Activated naive CD4-positive, alpha-beta T cell treated with anti-CD3 and anti-CD28 coated beads, Interleukin-2, amount 10 ng/mL, durations not matched to agents 7 days and 5 days (primary cell): Measurements from ENCODE around the gene NHERF2.
A peak's percentile ranks its signal among the peaks of the same experiment; 100 is the strongest.

ENCODE experiments used
- CTCF ChIA-PET: fragments of 350-600 bp; sonication (Branson Sonifier 250); formaldehyde crosslinking; loops from one replicate; lab custom pipeline; 2021; ENCODE audit warnings: antibody characterized with exemption; lab: Charles Lee
- DNase-seq: peaks from one replicate; pipeline ENCODE4 v3.0.0-alpha.2; 2020
- H3K27ac Mint-ChIP-seq: one replicate; pipeline ENCODE4 v1.8.0; 2021; ENCODE audit warnings: mild to moderate bottlenecking, moderate library complexity, mixed read lengths
- H3K27me3 Mint-ChIP-seq: one replicate; pipeline ENCODE4 v1.8.0; 2021; ENCODE audit warnings: mild to moderate bottlenecking, mixed read lengths
- H3K36me3 Mint-ChIP-seq: one replicate; pipeline ENCODE4 v1.8.0; 2021; ENCODE audit warnings: mixed read lengths
- H3K4me1 Mint-ChIP-seq: one replicate; pipeline ENCODE4 v1.8.0; 2021; ENCODE audit warnings: mixed read lengths
- H3K4me3 Mint-ChIP-seq: one replicate; pipeline ENCODE4 v1.8.0; 2021; ENCODE audit warnings: mild to moderate bottlenecking, moderate library complexity, mixed read lengths
- H3K9me3 Mint-ChIP-seq: one replicate; pipeline ENCODE4 v1.8.0; 2021; ENCODE audit warnings: mixed read lengths

NHERF2 gene

DNA sequence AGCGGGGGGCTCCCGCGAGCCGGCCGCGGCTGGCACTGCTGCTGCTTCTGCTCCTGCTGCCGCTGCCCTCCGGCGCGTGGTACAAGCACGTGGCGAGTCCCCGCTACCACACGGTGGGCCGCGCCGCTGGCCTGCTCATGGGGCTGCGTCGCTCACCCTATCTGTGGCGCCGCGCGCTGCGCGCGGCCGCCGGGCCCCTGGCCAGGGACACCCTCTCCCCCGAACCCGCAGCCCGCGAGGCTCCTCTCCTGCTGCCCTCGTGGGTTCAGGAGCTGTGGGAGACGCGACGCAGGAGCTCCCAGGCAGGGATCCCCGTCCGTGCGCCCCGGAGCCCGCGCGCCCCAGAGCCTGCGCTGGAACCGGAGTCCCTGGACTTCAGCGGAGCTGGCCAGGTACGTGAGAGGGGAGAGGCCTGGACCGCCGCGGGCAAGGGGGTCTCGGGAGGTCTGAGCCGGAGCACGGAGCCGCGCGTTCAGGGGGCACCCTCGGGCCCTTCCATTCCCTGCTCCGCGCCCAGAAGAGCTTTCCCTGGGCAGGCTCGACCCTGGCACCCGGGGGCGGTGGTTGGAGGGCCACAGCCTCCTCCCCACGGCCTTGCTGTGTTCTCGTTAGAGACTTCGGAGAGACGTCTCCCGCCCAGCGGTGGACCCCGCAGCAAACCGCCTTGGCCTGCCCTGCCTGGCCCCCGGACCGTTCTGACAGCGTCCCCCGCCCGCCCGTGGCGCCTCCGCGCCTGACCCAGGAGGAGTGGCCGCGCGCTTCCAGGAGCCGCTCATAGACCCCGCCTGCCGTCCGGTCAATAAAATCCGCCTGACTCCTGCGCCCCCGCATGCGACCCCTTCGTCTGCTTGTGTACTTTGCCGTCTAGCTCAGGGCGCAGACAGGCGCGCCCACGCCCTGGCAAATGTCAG lies 6.5 kb upstream of the NHERF2 start:
- no peaks in the 10 kb centered on the region for H3K9me3 Mint-ChIP-seq
- CTCF ChIA-PET: interaction anchor here (0.8 to 2.0 kb wide), 4 partner anchors 16 to 231 kb away, joined by 3 to 7 read pairs (median 5); partner anchors contain the start of gene ECI1
- peaks cover 80% of the 10 kb centered on the region for H3K27me3 Mint-ChIP-seq
- H3K36me3 Mint-ChIP-seq: no peaks in the 10 kb centered on the region
- no peak overlapping the region for H3K4me3 Mint-ChIP-seq
- H3K4me1 Mint-ChIP-seq: peaks cover 24% of the 10 kb centered on the region
- H3K27ac Mint-ChIP-seq: no peak overlapping the region
- DNase-seq: no peak

DNA sequence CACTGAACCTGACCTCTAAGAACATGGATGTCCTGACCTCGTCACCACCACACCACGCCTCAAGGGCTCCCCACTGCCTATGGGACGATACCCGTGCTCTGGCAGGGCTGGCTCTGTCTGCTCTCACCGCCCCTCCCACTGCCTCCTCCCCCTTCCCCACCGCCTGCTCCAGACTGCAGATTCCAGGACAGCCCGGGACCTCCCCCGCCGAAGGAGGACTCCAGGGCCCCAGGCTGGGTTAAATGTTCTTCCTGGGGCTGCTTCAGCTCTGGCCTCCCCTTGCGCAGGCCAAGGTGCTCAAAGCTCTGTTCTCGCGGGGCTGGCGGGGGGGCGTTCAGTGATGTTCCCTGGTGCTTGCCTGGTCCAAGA lies 4.0 kb upstream of the NHERF2 start:
- no peaks in the 10 kb centered on the region for H3K36me3 Mint-ChIP-seq
- no peak overlapping the region for H3K27ac Mint-ChIP-seq
- peak overlapping the region; percentile 62 for H3K4me3 Mint-ChIP-seq
- peaks cover 33% of the 10 kb centered on the region for H3K4me1 Mint-ChIP-seq
- DNase-seq: peak; percentile 61
- no peaks in the 10 kb centered on the region for H3K9me3 Mint-ChIP-seq
- peaks cover 87% of the 10 kb centered on the region for H3K27me3 Mint-ChIP-seq
- CTCF ChIA-PET: interaction anchor here (0.7 to 1.8 kb wide), 9 partner anchors 8 to 229 kb away, joined by 3 to 23 read pairs (median 4); partner anchors contain the start of genes ECI1, PKD1 and RAB26

DNA sequence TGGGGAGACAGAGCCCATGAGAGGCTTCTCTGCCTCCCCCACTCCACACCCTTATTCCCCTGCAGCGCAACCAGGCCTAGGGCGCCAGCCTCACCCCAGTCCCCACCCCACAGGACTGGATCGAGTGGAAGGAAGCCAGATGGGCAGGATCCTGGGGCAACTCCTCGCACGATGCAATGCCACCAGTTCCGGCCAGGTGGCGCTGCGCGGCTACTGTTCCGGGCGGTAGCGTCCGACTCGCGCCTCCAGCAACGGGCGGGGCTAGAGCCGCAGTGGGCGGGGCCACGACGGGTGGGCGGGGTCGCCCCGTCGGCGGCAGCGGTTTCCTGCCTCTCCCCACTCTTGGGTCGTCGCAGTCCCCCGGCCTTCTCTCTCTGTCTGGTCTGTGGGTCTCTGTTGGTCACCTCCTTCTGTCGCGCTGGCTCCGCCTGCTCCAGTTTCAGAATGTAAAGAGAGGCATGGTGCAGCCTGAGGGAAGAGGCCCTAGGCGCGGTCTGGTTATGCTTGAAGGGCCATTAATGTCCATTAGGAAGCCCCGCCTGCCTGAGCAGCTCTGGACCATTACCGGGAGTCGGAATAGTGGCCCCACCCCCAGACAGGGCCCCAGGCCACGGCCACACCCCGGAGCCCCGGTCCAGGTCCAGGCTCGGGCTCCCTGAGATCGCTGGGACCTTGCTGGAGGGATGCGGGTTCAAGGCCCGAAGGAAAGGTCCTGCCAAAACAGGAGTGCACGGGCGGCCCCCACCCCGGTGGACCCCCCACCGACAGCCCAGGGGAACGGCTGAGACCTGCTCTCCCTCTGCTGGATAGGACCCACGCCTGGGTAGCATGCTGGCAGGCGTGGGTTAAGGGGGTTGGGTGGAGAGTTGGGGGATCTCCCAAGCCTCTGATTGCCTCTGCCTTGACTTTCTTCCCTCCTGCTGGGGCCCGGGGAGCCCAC lies 3.3 kb upstream of the NHERF2 start:
- CTCF ChIA-PET: interaction anchor here (0.6 to 1.8 kb wide), 11 partner anchors 9 to 228 kb away, joined by 3 to 23 read pairs (median 4); partner anchors contain the start of genes ECI1, PKD1 and RAB26
- Mint-ChIP-seq H3K4me1 (peaks cover 33% of the 10 kb centered on the region), H3K27me3 (peaks cover 87% of the 10 kb centered on the region)

DNA sequence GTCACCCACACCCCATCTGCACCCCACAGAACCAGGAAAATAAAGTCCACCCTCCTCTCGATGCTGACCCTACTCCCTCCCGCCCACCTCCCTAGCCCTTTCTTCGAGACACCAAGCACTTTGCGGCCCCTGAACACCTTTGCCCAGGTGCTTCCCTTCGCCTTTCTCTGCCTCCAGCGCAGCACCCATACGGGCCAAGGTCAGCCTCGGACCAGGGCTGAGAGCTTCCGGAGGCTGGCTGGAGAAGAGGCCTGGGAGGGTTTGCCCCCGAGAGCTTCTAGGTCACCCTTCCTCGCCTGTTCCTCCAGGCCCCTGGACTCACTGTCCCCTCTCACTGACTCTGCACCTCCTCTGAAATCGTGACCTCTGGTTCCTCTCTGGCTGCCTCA lies 2.7 kb upstream of the NHERF2 start:
- Mint-ChIP-seq H3K27ac (no peak overlapping the region), H3K4me3 (no peak overlapping the region), H3K4me1 (peaks cover 33% of the 10 kb centered on the region), H3K27me3 (peaks cover 87% of the 10 kb centered on the region), H3K9me3 (no peaks in the 10 kb centered on the region), H3K36me3 (no peaks in the 10 kb centered on the region)
- CTCF ChIA-PET: interaction anchor here (0.6 to 1.3 kb wide), 5 partner anchors 8 to 131 kb away, joined by 3 to 5 read pairs (median 3); partner anchors contain the start of gene TRAF7
- DNase-seq: no peak

More for the DNA sequence above, 3.3 kb upstream of the NHERF2 start:
- H3K36me3 Mint-ChIP-seq: no peaks in the 10 kb centered on the region
- DNase-seq: peak; percentile 96
- peak overlapping the region; percentile 62 for H3K4me3 Mint-ChIP-seq
- H3K27ac Mint-ChIP-seq: peak overlapping the region; percentile 38
- no peaks in the 10 kb centered on the region for H3K9me3 Mint-ChIP-seq

DNA sequence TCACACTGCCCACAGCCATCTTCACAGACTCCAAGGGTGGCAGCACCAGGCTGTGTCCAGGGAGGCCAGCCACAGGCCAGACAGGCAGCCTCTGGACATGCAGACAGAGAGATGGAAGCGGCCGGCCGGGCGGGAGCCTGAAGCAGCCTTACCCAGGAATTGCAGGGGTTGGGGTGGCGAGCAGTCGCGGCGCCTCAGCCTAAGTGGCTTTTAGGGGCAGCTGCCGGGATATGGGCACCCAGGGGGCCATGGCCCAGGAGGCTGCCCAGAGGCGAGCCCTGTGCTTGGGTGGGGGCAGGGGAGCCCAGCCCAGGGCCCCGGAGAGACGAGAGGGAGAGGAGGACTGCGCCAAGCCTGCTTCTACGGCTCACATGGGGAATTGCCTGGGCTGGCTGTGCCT lies 1.5 kb upstream of the NHERF2 start:
- peaks cover 84% of the 10 kb centered on the region for H3K27me3 Mint-ChIP-seq
- DNase-seq: no peak
- H3K9me3 Mint-ChIP-seq: no peaks in the 10 kb centered on the region
- peak overlapping the region; percentile 51 for H3K4me3 Mint-ChIP-seq
- H3K27ac Mint-ChIP-seq: no peak overlapping the region
- H3K4me1 Mint-ChIP-seq: peaks cover 33% of the 10 kb centered on the region
- CTCF ChIA-PET: interaction anchor here (1.3 kb wide), 1 partner anchor 130 kb away, joined by 5 read pairs; the partner anchor contains the start of gene TRAF7
- no peaks in the 10 kb centered on the region for H3K36me3 Mint-ChIP-seq

DNA sequence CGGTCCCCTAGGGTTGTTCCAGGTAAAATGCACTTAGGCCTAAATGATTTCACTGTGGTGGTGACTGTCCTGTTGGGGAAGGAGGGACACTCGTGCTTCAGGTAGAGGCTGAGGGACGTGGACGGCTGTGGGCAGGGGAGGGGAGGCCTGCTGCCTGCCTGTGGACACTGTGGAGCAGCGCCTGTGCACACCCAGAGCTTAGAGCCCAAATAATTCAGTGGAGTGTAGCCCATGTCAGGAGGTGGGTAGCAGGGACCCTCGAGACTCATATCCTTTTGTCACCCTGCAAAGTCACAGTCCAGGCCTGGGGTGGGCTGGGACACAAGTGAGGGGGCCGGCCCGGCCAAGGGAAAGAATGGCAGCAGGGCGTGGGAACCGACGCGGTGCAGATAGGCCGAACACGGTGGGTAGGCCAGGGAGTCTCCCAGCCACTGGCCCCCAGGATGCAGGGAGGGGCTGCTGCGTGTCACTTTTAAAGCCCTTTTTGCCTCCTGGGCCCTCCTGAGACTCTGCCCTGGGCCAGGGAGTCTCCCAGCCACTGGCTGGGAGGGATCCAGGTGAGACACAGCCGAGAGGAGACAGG lies 733 bp upstream of the NHERF2 start:
- peaks cover 81% of the 10 kb centered on the region for H3K27me3 Mint-ChIP-seq
- H3K9me3 Mint-ChIP-seq: no peaks in the 10 kb centered on the region
- CTCF ChIA-PET: no interaction called here
- no peak overlapping the region for H3K27ac Mint-ChIP-seq
- H3K4me3 Mint-ChIP-seq: peak overlapping the region; percentile 51
- no peaks in the 10 kb centered on the region for H3K36me3 Mint-ChIP-seq
- peaks cover 29% of the 10 kb centered on the region for H3K4me1 Mint-ChIP-seq
- no peak for DNase-seq

DNA sequence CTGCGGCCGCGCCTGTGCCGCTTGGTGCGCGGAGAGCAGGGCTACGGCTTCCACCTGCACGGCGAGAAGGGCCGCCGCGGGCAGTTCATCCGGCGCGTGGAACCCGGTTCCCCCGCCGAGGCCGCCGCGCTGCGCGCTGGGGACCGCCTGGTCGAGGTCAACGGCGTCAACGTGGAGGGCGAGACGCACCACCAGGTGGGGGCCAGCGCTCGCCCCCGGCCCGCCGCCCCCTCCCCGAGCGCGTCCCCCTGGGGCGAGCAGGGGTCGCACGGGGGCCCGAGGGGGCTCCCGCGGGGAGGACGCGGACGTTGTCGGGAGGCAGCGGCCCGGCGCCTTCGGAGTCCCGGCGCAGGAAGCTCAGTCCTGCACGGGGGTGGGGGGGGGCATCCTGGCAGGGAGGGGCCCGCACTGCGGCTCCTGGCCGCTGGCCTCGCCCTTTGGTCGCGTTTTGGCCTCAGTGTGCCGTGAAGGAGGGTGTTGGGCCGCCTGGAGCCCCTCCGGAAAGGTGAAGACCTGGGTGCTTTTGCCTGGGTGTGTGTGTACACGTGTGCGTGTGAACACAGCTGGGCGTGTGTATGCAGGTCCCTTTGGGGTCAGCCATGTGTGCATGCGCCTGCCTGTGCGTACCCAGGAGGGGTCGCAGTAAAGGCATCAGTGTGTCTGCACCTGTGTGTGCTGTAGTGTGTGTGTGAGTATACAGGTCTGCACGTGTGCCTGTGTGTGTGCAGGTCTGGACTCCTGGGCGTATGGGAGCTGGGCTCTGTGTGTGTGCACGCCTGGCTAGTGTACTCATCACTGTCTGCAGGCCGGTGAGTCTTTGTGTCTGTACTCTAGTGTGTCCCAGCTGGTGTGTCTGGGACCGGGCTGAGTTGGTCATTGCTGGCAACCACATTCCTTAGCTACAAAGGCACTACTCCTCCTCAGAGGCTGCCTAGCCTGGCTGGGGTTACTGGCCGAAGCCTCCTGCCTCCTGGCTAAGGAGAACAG lies 615 bp downstream of the NHERF2 start:
- peaks cover 74% of the 10 kb centered on the region for H3K27me3 Mint-ChIP-seq
- peak; percentile 29 for DNase-seq
- no peaks in the 10 kb centered on the region for H3K36me3 Mint-ChIP-seq
- CTCF ChIA-PET: interaction anchor here (1.2 to 1.5 kb wide), 2 partner anchors 113 to 120 kb away, joined by 3 to 4 read pairs; no protein-coding TSS in a partner anchor
- peaks cover 27% of the 10 kb centered on the region for H3K4me1 Mint-ChIP-seq
- no peaks in the 10 kb centered on the region for H3K9me3 Mint-ChIP-seq
- no peak overlapping the region for H3K27ac Mint-ChIP-seq
- peak overlapping the region; percentile 53 for H3K4me3 Mint-ChIP-seq

DNA sequence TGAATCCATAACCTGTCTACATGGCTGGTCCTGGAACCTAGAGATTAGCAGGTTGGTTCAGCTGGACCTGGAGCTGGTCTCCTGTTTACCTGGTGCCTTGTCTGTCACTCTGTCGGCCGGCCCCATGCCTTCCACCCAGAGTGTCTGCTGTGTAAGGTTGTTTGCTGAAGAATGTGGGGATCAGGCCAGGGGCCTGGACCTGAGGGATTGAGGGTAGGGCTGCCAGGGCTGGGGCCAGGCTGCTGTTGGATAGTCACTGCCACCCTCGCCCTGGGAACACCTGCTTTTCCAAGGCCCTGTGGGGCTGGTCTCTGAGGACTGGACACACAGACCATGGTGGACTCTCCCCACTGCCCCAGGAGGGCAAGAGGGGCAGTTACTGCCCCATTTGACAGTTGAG lies 1.4 kb downstream of the NHERF2 start:
- H3K4me1 Mint-ChIP-seq: peaks cover 19% of the 10 kb centered on the region
- CTCF ChIA-PET: interaction anchor here (1.2 to 1.5 kb wide), 2 partner anchors 113 to 119 kb away, joined by 3 to 4 read pairs; no protein-coding TSS in a partner anchor
- no peak overlapping the region for H3K27ac Mint-ChIP-seq
- H3K9me3 Mint-ChIP-seq: no peaks in the 10 kb centered on the region
- no peak overlapping the region for H3K4me3 Mint-ChIP-seq
- no peak for DNase-seq
- H3K27me3 Mint-ChIP-seq: peaks cover 70% of the 10 kb centered on the region
- H3K36me3 Mint-ChIP-seq: no peaks in the 10 kb centered on the region

DNA sequence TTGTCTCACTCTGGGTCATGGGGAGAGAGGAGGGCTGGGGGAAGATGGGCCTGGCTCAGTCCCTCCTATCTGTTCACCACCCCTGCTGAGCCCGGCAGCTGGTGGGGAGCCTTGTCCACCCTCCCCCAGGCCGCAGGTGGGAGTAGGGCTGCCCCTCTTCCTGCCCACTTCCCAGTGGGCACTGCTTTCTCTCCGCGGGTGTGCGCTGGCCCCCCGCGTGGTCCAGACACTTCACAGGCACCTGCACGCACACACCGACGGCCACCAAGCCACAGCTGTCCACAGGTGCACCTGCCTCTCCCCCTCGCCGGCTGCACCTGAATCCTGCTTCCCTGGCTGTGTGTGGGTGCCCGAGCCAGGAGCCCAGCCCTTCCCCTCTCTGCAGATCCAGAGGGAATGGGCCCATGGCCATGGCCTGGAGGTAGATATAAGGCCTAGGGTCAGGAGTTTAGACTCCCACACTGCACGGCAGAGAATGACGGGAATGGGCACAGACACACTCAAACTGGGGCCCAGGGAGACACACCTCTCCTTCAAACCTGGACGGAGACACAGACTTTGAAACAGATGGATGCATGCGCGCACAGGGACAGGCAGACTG lies 2.0 kb downstream of the NHERF2 start:
- no peak for DNase-seq
- Mint-ChIP-seq H3K4me1 (peaks cover 16% of the 10 kb centered on the region), H3K9me3 (no peaks in the 10 kb centered on the region), H3K27me3 (peaks cover 66% of the 10 kb centered on the region), H3K27ac (no peak overlapping the region), H3K4me3 (no peak overlapping the region), H3K36me3 (no peaks in the 10 kb centered on the region)
- CTCF ChIA-PET: interaction anchor here (1.5 kb wide), 1 partner anchor 112 kb away, joined by 4 read pairs; no protein-coding TSS in a partner anchor

DNA sequence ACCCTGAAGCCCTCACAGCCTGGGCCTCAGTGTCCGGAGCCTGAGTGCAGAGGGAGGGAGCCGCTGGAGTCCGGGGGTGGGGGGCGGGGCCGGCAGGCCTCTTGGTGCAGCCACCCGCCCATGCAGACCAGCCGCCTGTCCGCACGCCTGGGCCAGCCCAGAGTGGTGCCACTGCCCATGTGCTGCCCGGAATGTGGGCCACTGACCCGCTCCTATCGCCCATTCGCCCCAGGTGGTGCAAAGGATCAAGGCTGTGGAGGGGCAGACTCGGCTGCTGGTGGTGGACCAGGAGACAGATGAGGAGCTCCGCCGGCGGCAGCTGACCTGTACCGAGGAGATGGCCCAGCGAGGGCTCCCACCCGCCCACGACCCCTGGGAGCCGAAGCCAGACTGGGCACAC lies 2.6 kb downstream of the NHERF2 start:
- H3K4me1 Mint-ChIP-seq: peaks cover 10% of the 10 kb centered on the region
- CTCF ChIA-PET: interaction anchor here (1.5 kb wide), 1 partner anchor 111 kb away, joined by 4 read pairs; no protein-coding TSS in a partner anchor
- H3K27ac Mint-ChIP-seq: no peak overlapping the region
- H3K36me3 Mint-ChIP-seq: no peaks in the 10 kb centered on the region
- no peak for DNase-seq
- no peaks in the 10 kb centered on the region for H3K9me3 Mint-ChIP-seq
- H3K4me3 Mint-ChIP-seq: no peak overlapping the region
- peaks cover 66% of the 10 kb centered on the region for H3K27me3 Mint-ChIP-seq

DNA sequence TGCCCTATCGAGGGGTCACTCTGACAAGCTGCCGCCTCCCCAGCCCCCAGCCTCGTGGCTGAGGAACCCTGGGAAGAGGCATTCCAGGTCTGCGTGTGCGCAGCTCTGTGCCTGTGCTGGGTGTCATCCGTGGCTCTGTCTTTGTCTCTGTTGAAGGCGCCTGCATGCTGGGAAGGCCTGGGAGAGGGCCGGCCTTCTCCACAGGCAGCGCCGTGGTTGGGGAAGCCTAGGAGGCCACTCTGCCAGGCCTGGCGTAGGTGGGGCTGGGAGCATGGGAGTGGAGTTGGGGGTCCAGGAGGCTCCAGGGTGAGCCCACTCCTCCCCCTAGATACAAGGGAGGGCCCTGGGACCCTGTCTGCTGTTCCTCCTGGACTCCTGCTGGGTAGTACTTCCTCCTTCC lies 3.3 kb downstream of the NHERF2 start:
- peaks cover 9% of the 10 kb centered on the region for H3K4me1 Mint-ChIP-seq
- no peak overlapping the region for H3K4me3 Mint-ChIP-seq
- H3K36me3 Mint-ChIP-seq: no peaks in the 10 kb centered on the region
- H3K9me3 Mint-ChIP-seq: no peaks in the 10 kb centered on the region
- no peak for DNase-seq
- CTCF ChIA-PET: no interaction called here
- H3K27ac Mint-ChIP-seq: no peak overlapping the region
- peaks cover 67% of the 10 kb centered on the region for H3K27me3 Mint-ChIP-seq

DNA sequence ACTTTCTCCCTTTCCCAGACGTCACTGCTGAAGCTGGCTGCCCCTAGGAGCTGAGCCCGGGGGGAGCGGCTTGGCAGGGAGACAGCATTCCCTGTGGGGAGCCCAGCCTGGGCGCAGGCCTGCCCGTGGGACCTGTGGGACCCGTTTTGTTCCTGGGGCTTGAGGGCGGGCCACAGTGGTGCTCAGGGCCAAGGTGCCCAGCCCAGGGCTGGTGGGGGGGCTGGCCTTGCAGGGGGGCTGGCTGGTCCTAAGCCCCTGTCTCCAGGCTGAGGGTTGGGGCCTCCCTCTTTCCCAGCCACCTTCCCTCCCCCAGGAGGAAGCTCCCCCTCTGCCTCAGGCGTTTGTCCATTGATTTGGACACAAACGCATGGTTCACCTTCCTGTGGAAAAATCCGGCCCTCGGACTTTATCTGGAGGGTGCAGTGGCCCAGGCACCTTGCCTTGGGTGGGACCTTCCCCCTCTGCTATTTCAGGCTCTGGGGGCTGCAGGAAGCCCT lies 4.4 kb downstream of the NHERF2 start:
- no peak for DNase-seq
- no peaks in the 10 kb centered on the region for H3K36me3 Mint-ChIP-seq
- peaks cover 4% of the 10 kb centered on the region for H3K4me1 Mint-ChIP-seq
- no peak overlapping the region for H3K4me3 Mint-ChIP-seq
- H3K27ac Mint-ChIP-seq: no peak overlapping the region
- CTCF ChIA-PET: no interaction called here
- peaks cover 56% of the 10 kb centered on the region for H3K27me3 Mint-ChIP-seq
- H3K9me3 Mint-ChIP-seq: no peaks in the 10 kb centered on the region
